Ovary (tissue), 9 donors: ENCODE results near the gene VWCE. TPM values are rescaled to one million over a fixed set of nuclear protein-coding genes. Genes with fewer than 3 reads are reported as not detected.

Experiments
- DNase-seq, 5 donors: peaks; one replicate each; pipeline ENCODE4 v3.0.0-alpha.2; 2019 to 2020
- H3K27ac ChIP-seq, 2 donors: fragments of 200-600 bp; one replicate each; pipeline versions ENCODE4 v1.5.1 to v1.8.0; 2019 to 2022
- H3K27me3 ChIP-seq: fragments of 200-600 bp; one replicate; pipeline ENCODE4 v1.8.0; 2022
- H3K36me3 ChIP-seq: fragments of 200-600 bp; sonication (generic); one replicate; pipeline ENCODE4 v1.5.1; 2019
- H3K4me1 ChIP-seq: one replicate; pipeline ENCODE4 v1.8.1; 2013; ENCODE audit warnings: mild to moderate bottlenecking, moderate library complexity; ENCODE audit not compliant: insufficient read depth
- H3K4me3 ChIP-seq: fragments of 200-600 bp; sonication (generic); one replicate; pipeline ENCODE4 v1.5.1; 2017
- H3K9me3 ChIP-seq, 2 donors: fragments of 200-600 bp in 1 of 2; sonication (generic) in 1 of 2; one replicate each; pipeline versions ENCODE4 v1.5.1 to v1.8.1; 2013 to 2019; ENCODE audit warnings: mild to moderate bottlenecking in 1 of 2, moderate library complexity in 1 of 2
- EP300 ChIP-seq: sonication (generic); formaldehyde crosslinking; IDR thresholded peaks from one replicate; pipeline ENCODE4 v1.6.1; 2017; ENCODE audit warnings: antibody characterized with exemption
- POLR2A ChIP-seq: fragments of 450-650 bp; IDR thresholded peaks from one replicate; pipeline ENCODE4 v1.6.1; 2017; ENCODE audit warnings: antibody characterized with exemption, mild to moderate bottlenecking, moderate library complexity
- WGBS, 3 donors: extraction: QIAGEN DNeasy Blood & Tissue Kit in 1 of 3; methylation state at CpG; one replicate each; pipeline versions ENCODE4 v1.1.5 to v1.1.7; 2013 to 2017; 5-methylcytosine and 5-hydroxymethylcytosine counted together
- intact Hi-C, 4 donors: fragments of 100-400 bp; cut with DNase I; formaldehyde crosslinking; loops; one replicate each; pipeline versions ENCODE4 v1.11.0 to v1.15.1; 2022 to 2023
- polyA plus RNA-seq, 2 donors: library from polyadenylated mRNA; stranded (reverse); fragments of 200-250 nt in 1 of 2; fragments of 350-450 nt in 1 of 2; fragmentation: Illumina TruSeq in 1 of 2; extraction: RNeasy Lipid Tissue Mini Kit (QIAGEN cat#74804) in 1 of 2; gene quantifications; one replicate each; pipeline ENCODE4 v1.2.3, GENCODE V29; 2013 to 2014
- total RNA-seq, 7 donors: library from RNA; depleted of rRNA in 2 of 7; stranded (reverse); fragments of >200 nt in 2 of 7; fragmentation: NEBNext Ultra II Directional in 3 of 7; extraction: Animal tissue kit (Norgen Biotek cat#: 25700) in 3 of 7; gene quantifications; one replicate each; pipeline versions ENCODE4 v1.1.0 to v1.2.4, GENCODE V29; 2016 to 2023
- TF ChIP-seq, protein P1 (sequence below), 3 donors: fragments of 450-650 bp in 2 of 3; fragments of 200-600 bp in 1 of 3; IDR thresholded peaks; one replicate each; pipeline versions ENCODE4 v1.5.1 to v1.8.0; 2016 to 2022; ENCODE audit warnings: antibody characterized with exemption in 3 of 3, mild to moderate bottlenecking in 1 of 3
- donor health status: DM: no; HTN: no; CAD: no; lungs with moderate emphysema.
- donor health status: DM: no; HTN: no; CAD: no.
- donor health status: Bipolar disorder and iron deficiency.
- donor health status: DM: yes; HTN: yes; CAD: no.
- donor health status: DM: no; HTN: no; CAD: no.
- donor health status: DM: yes; HTN: yes; CAD: no.

VWCE gene
- total and polyA plus RNA-seq, 9 donors = 1.9 to 39.9 (median 11.9) TPM

DNA sequence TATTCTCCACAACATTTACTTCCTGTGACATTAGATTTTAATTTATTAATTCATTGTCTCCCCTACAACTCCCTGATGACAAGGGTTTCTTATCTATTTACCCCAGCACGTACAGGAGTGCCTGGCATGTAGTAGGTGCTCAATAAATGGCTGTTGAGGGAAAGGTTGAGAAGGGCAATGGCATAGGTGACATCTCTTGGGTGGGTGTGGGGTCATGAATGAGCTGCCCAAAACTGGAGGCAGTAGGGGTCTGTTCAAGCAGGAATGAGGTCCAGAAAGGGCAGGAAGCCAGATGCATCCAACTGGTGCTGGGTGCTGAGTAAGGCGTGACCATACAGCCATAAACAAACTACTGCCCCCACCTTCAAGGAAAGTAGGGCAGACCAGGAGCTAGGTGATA, 2.8 kb downstream of the VWCE start:
- no peaks in the 10 kb centered on the region for H3K27me3 ChIP-seq
- DNase-seq = no peak
- intact Hi-C loops = no loop called here
- H3K4me1 ChIP-seq = peaks cover 14% of the 10 kb centered on the region
- H3K4me3 ChIP-seq = no peak overlapping the region
- H3K27ac ChIP-seq = no peak overlapping the region
- WGBS, 3 donors = 86 to 93% (median 88%) methylated on average over 2 of the region's 2 CpGs
- no peaks in the 10 kb centered on the region for H3K36me3 ChIP-seq
- no peaks in the 10 kb centered on the region for H3K9me3 ChIP-seq
- TF ChIP-seq, protein P1, sequence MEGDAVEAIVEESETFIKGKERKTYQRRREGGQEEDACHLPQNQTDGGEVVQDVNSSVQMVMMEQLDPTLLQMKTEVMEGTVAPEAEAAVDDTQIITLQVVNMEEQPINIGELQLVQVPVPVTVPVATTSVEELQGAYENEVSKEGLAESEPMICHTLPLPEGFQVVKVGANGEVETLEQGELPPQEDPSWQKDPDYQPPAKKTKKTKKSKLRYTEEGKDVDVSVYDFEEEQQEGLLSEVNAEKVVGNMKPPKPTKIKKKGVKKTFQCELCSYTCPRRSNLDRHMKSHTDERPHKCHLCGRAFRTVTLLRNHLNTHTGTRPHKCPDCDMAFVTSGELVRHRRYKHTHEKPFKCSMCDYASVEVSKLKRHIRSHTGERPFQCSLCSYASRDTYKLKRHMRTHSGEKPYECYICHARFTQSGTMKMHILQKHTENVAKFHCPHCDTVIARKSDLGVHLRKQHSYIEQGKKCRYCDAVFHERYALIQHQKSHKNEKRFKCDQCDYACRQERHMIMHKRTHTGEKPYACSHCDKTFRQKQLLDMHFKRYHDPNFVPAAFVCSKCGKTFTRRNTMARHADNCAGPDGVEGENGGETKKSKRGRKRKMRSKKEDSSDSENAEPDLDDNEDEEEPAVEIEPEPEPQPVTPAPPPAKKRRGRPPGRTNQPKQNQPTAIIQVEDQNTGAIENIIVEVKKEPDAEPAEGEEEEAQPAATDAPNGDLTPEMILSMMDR (IDR thresholded peaks at IDR 0.05) = no peak
- TF ChIP-seq EP300 = no peak
- no peak for TF ChIP-seq POLR2A

GRCh38 chr11:61290905-61291690, 4.0 kb downstream of the VWCE start:
- Histone ChIP-seq H3K4me1 (peaks cover 12% of the 10 kb centered on the region), H3K9me3 (no peaks in the 10 kb centered on the region), H3K27ac (no peak overlapping the region), H3K27me3 (no peaks in the 10 kb centered on the region), H3K36me3 (no peaks in the 10 kb centered on the region), H3K4me3 (no peak overlapping the region)
- TF ChIP-seq POLR2A (no peak), EP300 (no peak)
- TF ChIP-seq, protein P1 (IDR thresholded peaks at IDR 0.05) = no peak
- intact Hi-C loops = no loop called here
- WGBS, 3 donors = 88 to 90% (median 90%) methylated on average over 12 of the region's 12 CpGs
- DNase-seq = no peak

DNA sequence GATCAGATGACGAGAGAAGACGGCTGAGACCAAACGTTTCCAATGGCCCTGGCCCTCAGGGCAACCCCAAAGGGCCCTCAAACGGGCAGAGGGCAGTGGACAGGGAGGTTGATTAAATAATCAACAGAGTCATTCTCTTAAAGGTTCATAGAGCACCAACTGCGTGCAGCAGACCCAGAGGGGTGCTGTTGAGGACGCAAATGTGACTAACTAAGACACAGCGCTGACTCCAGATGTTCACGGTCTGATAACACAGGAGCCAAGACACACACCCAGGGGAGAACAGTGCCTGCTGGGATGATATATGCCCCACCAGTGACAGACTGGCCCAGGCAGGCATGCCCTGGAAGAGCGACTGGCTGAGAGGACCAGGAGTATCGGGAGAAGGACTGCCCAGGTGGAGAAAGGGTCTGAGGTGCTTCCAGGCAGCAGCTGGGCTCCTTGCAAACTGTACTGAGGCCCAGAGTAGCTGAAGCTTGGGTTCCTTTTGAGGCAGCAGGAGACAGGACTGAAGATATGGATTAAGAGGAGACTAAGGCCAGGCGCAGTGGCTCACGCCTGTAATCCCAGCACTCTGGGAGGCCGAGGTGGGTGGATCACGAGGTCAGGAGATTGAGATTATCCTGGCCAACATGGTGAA, 7.7 kb downstream of the VWCE start:
- Histone ChIP-seq H3K36me3 (no peaks in the 10 kb centered on the region), H3K27me3 (no peaks in the 10 kb centered on the region), H3K9me3 (no peaks in the 10 kb centered on the region), H3K4me1 (no peaks in the 10 kb centered on the region), H3K27ac (no peak overlapping the region), H3K4me3 (no peak overlapping the region)
- 89 to 92% (median 90%) methylated on average over 14 of the region's 14 CpGs for WGBS, 3 donors
- TF ChIP-seq POLR2A (no peak), EP300 (no peak)
- TF ChIP-seq, protein P1 (IDR thresholded peaks at IDR 0.05) = no peak
- intact Hi-C loops = no loop called here
- no peak for DNase-seq

- H3K9me3 ChIP-seq = no peaks in the 10 kb centered on the region
- no peak for DNase-seq
- intact Hi-C loops = no loop called here
- no peaks in the 10 kb centered on the region for H3K36me3 ChIP-seq
- H3K4me1 ChIP-seq = peaks cover 2% of the 10 kb centered on the region
- WGBS, 3 donors = 88 to 95% (median 94%) methylated on average over 4 of the region's 4 CpGs
- TF ChIP-seq POLR2A (no peak), EP300 (no peak)
- TF ChIP-seq, protein P1 (IDR thresholded peaks at IDR 0.05) = no peak
- H3K27me3 ChIP-seq = no peaks in the 10 kb centered on the region
- H3K4me3 ChIP-seq = no peak overlapping the region
- H3K27ac ChIP-seq = no peak overlapping the region
These were observed 11.5 kb downstream of the VWCE start for GRCh38 chr11:61283613-61284012.
